ENCODE data around the gene PRCD. TPM values are rescaled to one million over a fixed set of nuclear protein-coding genes. Genes with fewer than 3 reads are reported as not detected.

PRCD gene
- total RNA-seq, 1 donor from 2014 or later, result 3.3 TPM

DNA sequence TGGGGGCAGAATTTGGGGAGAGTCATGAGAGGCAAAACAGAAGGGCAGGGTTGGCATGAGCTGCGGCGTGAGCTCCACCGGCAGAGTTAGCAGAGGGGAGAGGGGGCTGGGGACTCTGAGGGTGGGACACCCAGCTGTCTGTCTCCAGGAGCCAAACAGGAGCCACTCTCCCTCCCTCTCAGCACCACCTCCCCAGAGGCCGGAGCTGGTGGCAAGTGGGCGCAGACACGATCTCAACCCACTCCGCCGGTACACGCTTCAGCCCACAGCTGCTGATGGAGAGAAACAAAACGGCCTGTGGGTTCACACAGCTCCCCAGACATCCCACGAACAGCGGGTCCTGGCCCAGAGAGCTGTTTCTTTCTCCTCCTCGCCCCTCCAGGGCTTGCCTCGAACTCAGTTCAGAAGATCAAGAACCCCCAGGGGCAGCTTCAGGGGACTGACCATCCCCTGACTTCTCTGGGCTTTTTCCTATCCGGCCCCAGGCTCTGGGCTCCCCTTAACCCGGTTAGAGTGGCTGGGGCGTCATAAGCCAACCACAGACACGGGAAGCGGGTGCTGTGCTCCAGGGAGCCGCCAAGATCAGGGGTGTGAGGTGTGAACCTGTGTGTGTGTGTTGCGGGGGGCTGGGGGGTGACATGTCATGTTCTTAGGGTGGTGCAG is 46.2 kb upstream of the PRCD start:
- no peaks in the 10 kb centered on the region for H3K27me3 Mint-ChIP-seq
- H3K36me3 Mint-ChIP-seq, result no peaks in the 10 kb centered on the region
- H3K27ac Mint-ChIP-seq, result peak overlapping the region; percentile 85
- H3K4me1 Mint-ChIP-seq (ENCODE audit: unreplicated experiment), result peaks cover 19% of the 10 kb centered on the region
- no peaks in the 10 kb centered on the region for H3K9me3 Mint-ChIP-seq
- no peak overlapping the region for H3K4me3 Mint-ChIP-seq
- no peak for TF ChIP-seq CTCF (conservative IDR thresholded peaks at IDR 0.05)
- no peak for DNase-seq (ENCODE audit: extremely low spot score, unreplicated experiment)

- TF ChIP-seq CTCF (conservative IDR thresholded peaks at IDR 0.05), result no peak
Measured at GRCh38 chr17:76495663-76496400, 44.0 kb upstream of the PRCD start.

GRCh38 chr17:76496464-76496863 is 43.4 kb upstream of the PRCD start:
- Mint-ChIP-seq H3K27ac (no peak overlapping the region), H3K4me3 (no peak overlapping the region), H3K9me3 (no peaks in the 10 kb centered on the region), H3K4me1 (ENCODE audit: unreplicated experiment) (peaks cover 34% of the 10 kb centered on the region), H3K36me3 (no peaks in the 10 kb centered on the region), H3K27me3 (peaks cover 6% of the 10 kb centered on the region)
- no peak for TF ChIP-seq CTCF (conservative IDR thresholded peaks at IDR 0.05)
- DNase-seq (ENCODE audit: extremely low spot score, unreplicated experiment), result no peak

More at GRCh38 chr17:76495663-76496400, 44.0 kb upstream of the PRCD start:
- no peaks in the 10 kb centered on the region for H3K36me3 Mint-ChIP-seq
- no peak overlapping the region for H3K4me3 Mint-ChIP-seq
- no peak for DNase-seq (ENCODE audit: extremely low spot score, unreplicated experiment)
- H3K27me3 Mint-ChIP-seq, result peaks cover 5% of the 10 kb centered on the region
- no peak overlapping the region for H3K27ac Mint-ChIP-seq
- H3K9me3 Mint-ChIP-seq, result no peaks in the 10 kb centered on the region
- peaks cover 32% of the 10 kb centered on the region for H3K4me1 Mint-ChIP-seq (ENCODE audit: unreplicated experiment)

DNA sequence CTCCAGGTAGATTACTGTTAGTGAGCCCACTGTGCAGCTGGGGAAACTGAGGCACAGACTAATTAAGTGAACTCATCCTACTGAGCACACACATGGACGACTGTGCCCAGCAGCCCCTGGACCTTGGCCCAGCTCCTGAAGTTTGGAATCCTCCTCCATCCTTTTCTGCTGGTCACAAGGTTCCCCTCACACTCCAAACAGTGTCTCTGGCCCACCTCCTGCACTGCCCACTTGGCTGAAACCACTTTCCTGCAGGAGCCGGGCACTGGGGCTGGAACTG is 42.2 kb upstream of the PRCD start:
- peaks cover 39% of the 10 kb centered on the region for H3K4me1 Mint-ChIP-seq (ENCODE audit: unreplicated experiment)
- no peaks in the 10 kb centered on the region for H3K9me3 Mint-ChIP-seq
- H3K27ac Mint-ChIP-seq, result no peak overlapping the region
- H3K36me3 Mint-ChIP-seq, result no peaks in the 10 kb centered on the region
- TF ChIP-seq CTCF (conservative IDR thresholded peaks at IDR 0.05), result no peak
- peaks cover 11% of the 10 kb centered on the region for H3K27me3 Mint-ChIP-seq
- H3K4me3 Mint-ChIP-seq, result no peak overlapping the region
- DNase-seq (ENCODE audit: extremely low spot score, unreplicated experiment), result no peak

DNA sequence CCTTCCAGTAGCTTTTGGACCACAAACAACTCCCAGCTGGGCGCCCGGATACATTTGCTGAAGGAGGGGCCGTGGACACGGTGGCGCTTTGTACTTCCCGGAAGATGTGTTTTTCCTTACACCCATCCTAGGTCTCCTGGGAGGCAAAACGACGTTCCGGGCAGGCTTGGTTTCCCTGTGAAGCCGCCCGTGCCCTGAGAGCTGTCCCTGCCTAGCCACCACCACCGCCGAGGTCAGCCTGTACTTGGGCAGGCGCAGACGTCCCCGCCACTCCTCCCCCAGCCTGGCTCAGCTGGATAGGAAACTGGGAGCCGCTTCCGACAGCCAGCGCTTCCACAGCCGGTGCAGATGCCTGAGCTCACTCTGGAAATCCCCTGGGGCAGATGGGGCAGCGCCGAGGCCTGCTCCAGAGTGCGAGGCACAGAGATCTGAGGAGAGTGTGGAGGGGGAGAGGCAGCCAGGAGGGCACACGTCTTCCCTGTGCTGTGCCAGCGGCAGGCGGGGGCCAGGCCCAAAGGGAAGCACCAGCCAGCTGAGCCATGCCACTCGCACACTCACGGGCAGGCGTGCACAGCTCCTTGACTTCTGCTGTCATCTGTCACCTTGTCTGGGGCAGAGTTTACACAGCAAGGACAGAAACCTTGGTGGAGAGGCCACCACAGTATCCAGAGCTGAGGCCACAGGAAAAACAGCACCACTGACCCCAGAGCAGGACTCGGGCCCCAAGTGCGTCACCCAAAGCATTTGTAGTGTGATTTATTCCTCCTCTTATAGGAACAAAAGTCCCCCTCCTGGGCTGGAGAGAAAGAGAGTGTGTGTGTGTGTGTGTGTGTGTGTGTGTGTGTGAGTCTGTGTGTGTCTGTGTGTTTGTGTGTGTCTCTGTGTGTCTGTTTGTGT is 41.6 kb upstream of the PRCD start:
- Mint-ChIP-seq H3K4me3 (peak overlapping the region; percentile 80), H3K27me3 (peaks cover 11% of the 10 kb centered on the region), H3K9me3 (no peaks in the 10 kb centered on the region), H3K4me1 (ENCODE audit: unreplicated experiment) (peaks cover 37% of the 10 kb centered on the region), H3K27ac (peak overlapping the region; percentile 63), H3K36me3 (no peaks in the 10 kb centered on the region)
- no peak for TF ChIP-seq CTCF (conservative IDR thresholded peaks at IDR 0.05)
- no peak for DNase-seq (ENCODE audit: extremely low spot score, unreplicated experiment)
